NCI-H2227 (cell line): ENCODE measurements around the gene NFKBIE.
"Not testable (repeated sequence)": the region's sequence is repeated elsewhere in the genome, so short reads cannot be mapped to it uniquely, and the experiment has no call there.

Experiments
- DNase-seq: peaks from one replicate; lab custom pipeline; 2025; ENCODE audit not compliant: unreplicated experiment; lab: John Stamatoyannopoulos, UW

NFKBIE gene

GRCh38 chr6:44265007-44265721 is at the start of gene NFKBIE:
Gene NFKBIE, minus strand, starts transcription at chr6:44265551. Its CDS starts 205 bp downstream, at chr6:44265346.
- DNase-seq, result peak; percentile 89

- DNase-seq, result not testable (repeated sequence)
Measured at GRCh38 chr6:44314657-44315056, 49.3 kb upstream of the NFKBIE start.

GRCh38 chr6:44312901-44313788 is 47.8 kb upstream of the NFKBIE start, which contains the start of gene AARS2:
Gene AARS2, minus strand, starts transcription at chr6:44313347. Its CDS starts 24 bp downstream, at chr6:44313323.
- DNase-seq, result peak; percentile 93

- DNase-seq, result no peak
Measured at GRCh38 chr6:44311767-44312166, 46.4 kb upstream of the NFKBIE start.

- DNase-seq, result no peak
Measured at GRCh38 chr6:44311304-44311703, 46.0 kb upstream of the NFKBIE start.

- no peak for DNase-seq
Measured at GRCh38 chr6:44310241-44310640, 44.9 kb upstream of the NFKBIE start.

GRCh38 chr6:44309631-44310030 is 44.3 kb upstream of the NFKBIE start:
- no peak for DNase-seq

GRCh38 chr6:44309092-44309491 is 43.7 kb upstream of the NFKBIE start:
- no peak for DNase-seq

- DNase-seq, result no peak
Measured at GRCh38 chr6:44307217-44307616, 41.9 kb upstream of the NFKBIE start.

GRCh38 chr6:44306710-44307109 is 41.4 kb upstream of the NFKBIE start:
- DNase-seq, result no peak

- no peak for DNase-seq
Measured at GRCh38 chr6:44305200-44305725, 39.9 kb upstream of the NFKBIE start.

- peak; percentile 30 for DNase-seq
Measured at GRCh38 chr6:44304282-44305199, 39.2 kb upstream of the NFKBIE start.

GRCh38 chr6:44303842-44304241 is 38.5 kb upstream of the NFKBIE start:
- DNase-seq, result no peak

- DNase-seq, result no peak
Measured at GRCh38 chr6:44302856-44303255, 37.5 kb upstream of the NFKBIE start.

- no peak for DNase-seq
Measured at GRCh38 chr6:44301782-44302564, 36.6 kb upstream of the NFKBIE start.

- no peak for DNase-seq
Measured at GRCh38 chr6:44301106-44301505, 35.8 kb upstream of the NFKBIE start.

- DNase-seq, result no peak
Measured at GRCh38 chr6:44300292-44300823, 35.0 kb upstream of the NFKBIE start.

GRCh38 chr6:44298864-44299263 is 33.5 kb upstream of the NFKBIE start:
- DNase-seq, result no peak

- DNase-seq, result peak; percentile 9
Measured at GRCh38 chr6:44298055-44298803, 32.9 kb upstream of the NFKBIE start.
